ENCODE measurements around the gene MCU.
"Not testable (repeated sequence)": the region's sequence is repeated elsewhere in the genome, so short reads cannot be mapped to it uniquely, and the experiment has no call there.

MCU gene

GRCh38 chr10:72903941-72904446 lies 212.1 kb downstream of the MCU start:
- DNase-seq (ENCODE audit: low read depth) = not testable (repeated sequence)

- no peak for DNase-seq (ENCODE audit: low read depth)
Measured at GRCh38 chr10:72904806-72905205, 212.9 kb downstream of the MCU start.

GRCh38 chr10:72906446-72906845 lies 214.5 kb downstream of the MCU start:
- no peak for DNase-seq (ENCODE audit: low read depth)

GRCh38 chr10:72910705-72911104 lies 218.8 kb downstream of the MCU start:
- DNase-seq (ENCODE audit: low read depth) = no peak

GRCh38 chr10:72911758-72912157 lies 219.8 kb downstream of the MCU start:
- DNase-seq (ENCODE audit: low read depth) = no peak

- no peak for DNase-seq (ENCODE audit: low read depth)
Measured at GRCh38 chr10:72912736-72913135, 220.8 kb downstream of the MCU start.

- DNase-seq (ENCODE audit: low read depth) = no peak
Measured at GRCh38 chr10:72913287-72913686, 221.3 kb downstream of the MCU start.

GRCh38 chr10:72917201-72917600 lies 225.3 kb downstream of the MCU start:
- DNase-seq (ENCODE audit: low read depth) = not testable (repeated sequence)

GRCh38 chr10:72917803-72918332 lies 225.9 kb downstream of the MCU start:
- not testable (repeated sequence) for DNase-seq (ENCODE audit: low read depth)

- no peak for DNase-seq (ENCODE audit: low read depth)
Measured at GRCh38 chr10:72918352-72918751, 226.4 kb downstream of the MCU start.

GRCh38 chr10:72921147-72921683 lies 229.3 kb downstream of the MCU start:
- DNase-seq (ENCODE audit: low read depth) = not testable (repeated sequence)

- no peak for DNase-seq (ENCODE audit: low read depth)
Measured at GRCh38 chr10:72924351-72924750, 232.4 kb downstream of the MCU start.

GRCh38 chr10:72925951-72926465 lies 234.1 kb downstream of the MCU start:
- DNase-seq (ENCODE audit: low read depth) = no peak

GRCh38 chr10:72927485-72927884 lies 235.5 kb downstream of the MCU start:
- DNase-seq (ENCODE audit: low read depth) = no peak

GRCh38 chr10:72928798-72929197 lies 236.9 kb downstream of the MCU start:
- no peak for DNase-seq (ENCODE audit: low read depth)

- DNase-seq (ENCODE audit: low read depth) = no peak
Measured at GRCh38 chr10:72930276-72930675, 238.3 kb downstream of the MCU start.

- no peak for DNase-seq (ENCODE audit: low read depth)
Measured at GRCh38 chr10:72932259-72933015, 240.5 kb downstream of the MCU start.

GRCh38 chr10:72935361-72935760 lies 243.4 kb downstream of the MCU start:
- DNase-seq (ENCODE audit: low read depth) = no peak
